ENCODE results near the gene AIMP1. TPM values are rescaled to one million over a fixed set of nuclear protein-coding genes. Genes with fewer than 3 reads are reported as not detected.

AIMP1 gene
- total RNA-seq, 2 donors from 2014 or later, result 46.0 to 58.9 TPM

- H3K27ac ChIP-seq (ENCODE audit: low read depth, low read length), result peak overlapping the region; percentile 97
- Mint-ChIP-seq H3K27ac (no peak overlapping the region), H3K27me3 (ENCODE audit: insufficient read depth) (no peaks in the 10 kb centered on the region), H3K36me3 (ENCODE audit: low read depth) (peaks cover 21% of the 10 kb centered on the region), H3K9me3 (peaks cover 18% of the 10 kb centered on the region), H3K4me3 (no peak overlapping the region), H3K4me1 (peaks cover 11% of the 10 kb centered on the region)
- no peak for DNase-seq
- peaks cover 7% of the 10 kb centered on the region for H3K36me3 ChIP-seq (ENCODE audit: control insufficient read depth, insufficient read depth, low read length)
- H3K4me1 ChIP-seq (ENCODE audit: control insufficient read depth, insufficient read depth, low read length), result no peaks in the 10 kb centered on the region
- H3K4me3 ChIP-seq (ENCODE audit: low read length), result peak overlapping the region; percentile 96
- H3K27me3 ChIP-seq (ENCODE audit: control insufficient read depth, insufficient read depth, low read length, poor library complexity, severe bottlenecking), result no peaks in the 10 kb centered on the region
- peaks cover 7% of the 10 kb centered on the region for H3K9me3 ChIP-seq (ENCODE audit: control insufficient read depth, low read length)
- peak overlapping the region; percentile 97 for H3K9ac ChIP-seq (ENCODE audit: extremely low read depth, low read length, poor library complexity, severe bottlenecking)
- 8 to 11% methylated on average over 12 to 13 of the region's 13 CpGs for WGBS, 2 experiments (ENCODE audit: insufficient coverage in 1 of 2, insufficient read length in 1 of 2)
- TF ChIP-seq, protein P1, sequence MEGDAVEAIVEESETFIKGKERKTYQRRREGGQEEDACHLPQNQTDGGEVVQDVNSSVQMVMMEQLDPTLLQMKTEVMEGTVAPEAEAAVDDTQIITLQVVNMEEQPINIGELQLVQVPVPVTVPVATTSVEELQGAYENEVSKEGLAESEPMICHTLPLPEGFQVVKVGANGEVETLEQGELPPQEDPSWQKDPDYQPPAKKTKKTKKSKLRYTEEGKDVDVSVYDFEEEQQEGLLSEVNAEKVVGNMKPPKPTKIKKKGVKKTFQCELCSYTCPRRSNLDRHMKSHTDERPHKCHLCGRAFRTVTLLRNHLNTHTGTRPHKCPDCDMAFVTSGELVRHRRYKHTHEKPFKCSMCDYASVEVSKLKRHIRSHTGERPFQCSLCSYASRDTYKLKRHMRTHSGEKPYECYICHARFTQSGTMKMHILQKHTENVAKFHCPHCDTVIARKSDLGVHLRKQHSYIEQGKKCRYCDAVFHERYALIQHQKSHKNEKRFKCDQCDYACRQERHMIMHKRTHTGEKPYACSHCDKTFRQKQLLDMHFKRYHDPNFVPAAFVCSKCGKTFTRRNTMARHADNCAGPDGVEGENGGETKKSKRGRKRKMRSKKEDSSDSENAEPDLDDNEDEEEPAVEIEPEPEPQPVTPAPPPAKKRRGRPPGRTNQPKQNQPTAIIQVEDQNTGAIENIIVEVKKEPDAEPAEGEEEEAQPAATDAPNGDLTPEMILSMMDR (conservative IDR thresholded peaks at IDR 0.05), result no peak
These were observed 541 bp downstream of the AIMP1 start for GRCh38 chr4:106316773-106317409.

- Mint-ChIP-seq H3K4me1 (peaks cover 13% of the 10 kb centered on the region), H3K4me3 (no peak overlapping the region), H3K36me3 (ENCODE audit: low read depth) (peaks cover 22% of the 10 kb centered on the region), H3K27me3 (ENCODE audit: insufficient read depth) (no peaks in the 10 kb centered on the region), H3K27ac (no peak overlapping the region), H3K9me3 (peaks cover 18% of the 10 kb centered on the region)
- Histone ChIP-seq H3K4me3 (ENCODE audit: low read length) (peak overlapping the region; percentile 96), H3K4me1 (ENCODE audit: control insufficient read depth, insufficient read depth, low read length) (no peaks in the 10 kb centered on the region), H3K9ac (ENCODE audit: extremely low read depth, low read length, poor library complexity, severe bottlenecking) (peak overlapping the region; percentile 97), H3K9me3 (ENCODE audit: control insufficient read depth, low read length) (peaks cover 7% of the 10 kb centered on the region), H3K36me3 (ENCODE audit: control insufficient read depth, insufficient read depth, low read length) (peaks cover 7% of the 10 kb centered on the region), H3K27me3 (ENCODE audit: control insufficient read depth, insufficient read depth, low read length, poor library complexity, severe bottlenecking) (no peaks in the 10 kb centered on the region), H3K27ac (ENCODE audit: low read depth, low read length) (no peak overlapping the region)
- TF ChIP-seq, protein P1 (conservative IDR thresholded peaks at IDR 0.05), result no peak
- no CpG with 5 or more reads among the region's 1 CpG for WGBS, 2 experiments (ENCODE audit: insufficient coverage in 1 of 2, insufficient read length in 1 of 2)
- no peak for DNase-seq
These were observed 1.5 kb downstream of the AIMP1 start for GRCh38 chr4:106317815-106318214.

- peaks cover 18% of the 10 kb centered on the region for H3K9me3 Mint-ChIP-seq
- no peaks in the 10 kb centered on the region for H3K27me3 ChIP-seq (ENCODE audit: control insufficient read depth, insufficient read depth, low read length, poor library complexity, severe bottlenecking)
- H3K4me3 Mint-ChIP-seq, result no peak overlapping the region
- no peaks in the 10 kb centered on the region for H3K27me3 Mint-ChIP-seq (ENCODE audit: insufficient read depth)
- H3K36me3 ChIP-seq (ENCODE audit: control insufficient read depth, insufficient read depth, low read length), result peaks cover 7% of the 10 kb centered on the region
- TF ChIP-seq, protein P1 (conservative IDR thresholded peaks at IDR 0.05), result no peak
- peak overlapping the region; percentile 96 for H3K4me3 ChIP-seq (ENCODE audit: low read length)
- H3K27ac Mint-ChIP-seq, result no peak overlapping the region
- H3K27ac ChIP-seq (ENCODE audit: low read depth, low read length), result no peak overlapping the region
- no peak for DNase-seq
- H3K9ac ChIP-seq (ENCODE audit: extremely low read depth, low read length, poor library complexity, severe bottlenecking), result no peak overlapping the region
- peaks cover 22% of the 10 kb centered on the region for H3K36me3 Mint-ChIP-seq (ENCODE audit: low read depth)
- peaks cover 16% of the 10 kb centered on the region for H3K4me1 Mint-ChIP-seq
- H3K9me3 ChIP-seq (ENCODE audit: control insufficient read depth, low read length), result peaks cover 7% of the 10 kb centered on the region
- H3K4me1 ChIP-seq (ENCODE audit: control insufficient read depth, insufficient read depth, low read length), result no peaks in the 10 kb centered on the region
These were observed 2.2 kb downstream of the AIMP1 start for GRCh38 chr4:106318511-106318910.

Data from endodermal cell (in vitro differentiated cells).